Measurements from ENCODE around the gene CDC42EP5.
"Not testable (repeated sequence)": the region's sequence is repeated elsewhere in the genome, so short reads cannot be mapped to it uniquely, and the experiment has no call there.

- not testable (repeated sequence) for TF ChIP-seq POLR2AphosphoS5 (IDR thresholded peaks at IDR 0.05; ENCODE audit: low read depth, low read length); POLR2A (IDR thresholded peaks at IDR 0.05; ENCODE audit: low read depth, low read length); TAF1 (IDR thresholded peaks at IDR 0.05; ENCODE audit: borderline replicate concordance, low read depth, low read length)
These were observed 25.3 kb upstream of the CDC42EP5 start for GRCh38 chr19:54498451-54498772.
